Fibroblast of skin of abdomen (primary cell): ENCODE results near the gene RNF8.
"Not testable (repeated sequence)": the region's sequence is repeated elsewhere in the genome, so short reads cannot be mapped to it uniquely, and the experiment has no call there.

Experiments used
- DNase-seq: peaks from one replicate; pipeline ENCODE4 v3.0.0-alpha.2; 2013

RNF8 gene

GRCh38 chr6:37321516-37322415 is 32.0 kb upstream of the RNF8 start:
- DNase-seq = no peak

DNA sequence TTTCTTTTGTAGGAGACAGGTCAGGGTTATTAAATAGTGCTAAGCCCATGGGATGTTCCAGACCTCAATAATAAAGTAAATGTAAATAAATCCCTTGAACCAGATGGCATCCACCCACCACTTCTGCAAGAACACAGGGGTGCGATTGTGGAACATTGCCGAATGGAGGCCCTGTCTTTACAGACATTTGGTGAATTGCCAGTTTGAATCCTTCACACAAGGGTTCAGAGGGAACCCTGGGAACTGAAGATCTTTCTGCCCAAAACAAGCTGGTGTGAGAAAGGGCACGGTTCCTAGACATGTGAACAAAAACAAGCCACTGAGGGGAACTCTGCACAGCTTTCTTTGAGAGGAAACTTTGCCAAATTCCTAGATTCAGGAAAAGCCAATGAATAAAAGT is 30.2 kb upstream of the RNF8 start:
- no peak for DNase-seq

DNA sequence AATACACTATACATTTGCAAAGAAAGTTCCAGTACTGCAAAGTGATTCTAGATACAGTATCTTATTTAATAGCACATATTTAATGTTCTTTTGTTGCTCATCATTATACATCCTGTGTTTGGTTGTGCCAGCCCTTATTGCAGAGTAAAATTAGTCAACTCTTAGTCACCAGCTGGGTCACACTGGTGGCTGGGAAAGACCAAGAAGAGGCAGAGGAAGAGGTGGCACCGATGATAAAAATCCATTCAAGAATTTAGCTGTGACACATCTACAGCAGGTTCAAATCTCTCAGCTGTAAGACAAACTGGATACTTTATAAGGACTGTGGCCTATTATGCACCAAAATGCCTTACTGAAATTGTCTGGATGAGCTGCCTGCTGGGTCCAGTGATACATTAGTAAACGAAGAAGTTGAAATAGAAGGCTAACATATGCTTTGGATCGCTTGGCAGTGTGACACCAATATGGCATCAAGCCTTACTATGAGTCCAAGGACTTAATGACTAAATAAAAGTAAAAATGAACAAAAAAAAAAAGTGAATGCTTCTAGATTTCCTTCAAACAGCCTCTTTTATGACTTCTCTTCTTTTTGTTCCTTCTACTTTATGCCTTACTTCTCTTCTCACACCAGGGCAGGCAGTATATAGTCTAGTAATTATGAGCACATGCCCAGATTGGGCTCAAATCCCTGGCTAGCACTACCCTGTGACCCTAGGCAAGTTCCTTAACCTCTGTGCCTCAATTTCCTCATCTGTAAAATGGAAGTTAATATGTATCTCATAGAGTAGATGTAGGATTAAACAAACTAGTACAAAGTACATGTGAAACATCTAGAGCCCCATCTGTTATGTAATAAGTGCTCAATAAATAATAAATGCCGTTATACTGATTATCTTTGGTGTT is 29.4 kb upstream of the RNF8 start:
- no peak for DNase-seq

- DNase-seq = not testable (repeated sequence)
Observed at GRCh38 chr6:37330345-37330744, 23.4 kb upstream of the RNF8 start.

- DNase-seq = no peak
Observed at GRCh38 chr6:37331047-37331446, 22.7 kb upstream of the RNF8 start.

DNA sequence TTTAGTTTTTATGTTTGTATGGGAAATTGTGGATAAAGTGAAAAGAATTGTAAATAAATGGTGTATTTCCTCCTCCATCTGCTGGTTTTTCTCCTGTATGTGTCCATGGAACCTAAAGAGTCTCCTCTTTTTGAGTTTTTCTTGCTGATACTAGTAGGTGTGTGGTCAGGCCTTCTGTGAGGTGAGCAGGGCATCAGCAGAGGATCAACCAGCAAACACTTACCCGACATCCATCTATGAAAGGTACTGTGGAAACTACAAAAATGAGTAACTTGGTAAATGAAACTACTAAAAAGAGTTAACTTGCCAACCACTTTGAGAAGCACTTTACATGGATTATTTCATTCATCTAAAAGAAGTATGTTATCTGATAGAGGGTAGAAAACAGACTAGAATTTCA is 20.9 kb upstream of the RNF8 start:
- no peak for DNase-seq

GRCh38 chr6:37334047-37334446 is 19.7 kb upstream of the RNF8 start:
- no peak for DNase-seq

- DNase-seq = not testable (repeated sequence)
Observed at GRCh38 chr6:37338317-37338716, 15.5 kb upstream of the RNF8 start.

DNA sequence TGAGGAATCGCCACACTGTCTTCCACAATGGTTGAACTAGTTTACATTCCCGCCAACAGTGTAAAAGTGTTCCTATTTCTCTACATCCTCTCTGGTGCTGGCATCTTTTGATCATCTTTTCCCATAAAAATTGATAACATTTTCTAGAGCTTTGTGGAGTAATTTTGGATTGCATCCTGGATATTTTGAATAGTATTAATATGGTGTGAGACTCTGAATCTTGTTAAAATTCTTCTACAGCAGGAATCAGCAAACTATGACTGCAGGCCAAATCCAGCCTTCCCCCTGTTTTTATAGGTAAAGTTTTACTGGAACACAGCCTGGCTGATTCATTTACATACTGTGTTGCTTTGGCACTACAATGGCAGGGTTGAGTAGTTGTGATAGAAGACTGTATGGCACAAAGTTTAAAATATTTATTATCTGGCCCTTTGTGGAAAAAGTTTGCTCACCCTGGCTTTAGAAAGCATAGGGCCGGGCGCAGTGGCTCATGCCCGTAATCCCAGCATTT is 15.0 kb upstream of the RNF8 start:
- no peak for DNase-seq

DNA sequence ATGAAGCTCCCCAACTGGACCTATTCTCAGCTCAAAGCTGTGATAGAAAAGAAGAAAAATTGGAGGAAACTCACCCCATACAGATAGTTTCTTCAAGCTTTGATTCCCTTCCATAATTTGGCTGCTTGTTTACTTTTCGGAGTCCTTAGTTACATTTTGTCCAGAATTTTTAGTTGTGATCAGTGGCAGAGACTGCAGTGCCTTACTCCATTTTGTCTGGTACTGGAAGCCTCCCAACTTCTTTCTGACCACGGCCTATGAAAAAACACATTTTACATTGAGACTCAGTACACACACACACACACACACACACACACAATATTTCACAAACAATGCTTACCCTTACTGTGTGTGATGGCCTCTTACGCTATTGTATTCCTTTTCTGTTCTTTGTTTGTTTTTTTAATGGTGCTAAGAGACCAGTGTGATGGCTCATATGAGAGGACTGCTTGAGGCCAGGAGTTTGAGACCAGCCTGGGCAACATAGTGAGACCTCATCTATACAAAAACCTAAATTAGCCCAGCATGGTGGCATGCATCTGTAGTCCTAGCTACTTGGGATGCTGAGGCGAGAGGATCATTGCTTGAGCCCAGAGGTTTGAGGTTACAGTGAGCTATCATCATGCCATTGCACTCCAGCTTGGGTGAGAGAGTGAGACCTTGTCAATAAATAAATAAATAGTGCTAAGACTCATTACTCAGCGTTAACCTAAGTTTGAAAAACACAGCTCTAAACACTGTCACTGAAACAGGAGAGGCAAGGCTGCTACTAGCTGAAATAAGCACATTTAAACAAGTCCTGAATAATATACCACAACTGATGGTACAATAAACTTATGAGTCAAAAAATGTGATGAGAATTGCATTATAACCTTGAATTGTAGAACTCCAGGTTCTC is 13.8 kb upstream of the RNF8 start:
- peak; percentile 4 for DNase-seq

DNA sequence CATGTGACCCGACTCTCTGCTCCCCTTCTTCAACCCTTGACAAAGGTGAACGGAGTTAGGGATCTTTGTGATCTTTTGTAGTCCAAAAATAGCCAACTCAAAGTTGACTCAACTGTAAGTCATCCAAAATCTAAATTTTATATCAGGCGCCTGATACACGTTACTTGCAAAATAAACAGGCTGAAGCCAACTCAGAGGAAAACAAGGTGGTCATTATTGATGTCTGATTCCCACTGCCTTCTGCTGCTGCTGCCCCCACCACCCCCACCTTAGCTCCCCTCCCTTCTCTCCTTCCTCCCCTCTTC is 13.2 kb upstream of the RNF8 start:
- no peak for DNase-seq

- DNase-seq = no peak
Observed at GRCh38 chr6:37343248-37343647, 10.5 kb upstream of the RNF8 start.

DNA sequence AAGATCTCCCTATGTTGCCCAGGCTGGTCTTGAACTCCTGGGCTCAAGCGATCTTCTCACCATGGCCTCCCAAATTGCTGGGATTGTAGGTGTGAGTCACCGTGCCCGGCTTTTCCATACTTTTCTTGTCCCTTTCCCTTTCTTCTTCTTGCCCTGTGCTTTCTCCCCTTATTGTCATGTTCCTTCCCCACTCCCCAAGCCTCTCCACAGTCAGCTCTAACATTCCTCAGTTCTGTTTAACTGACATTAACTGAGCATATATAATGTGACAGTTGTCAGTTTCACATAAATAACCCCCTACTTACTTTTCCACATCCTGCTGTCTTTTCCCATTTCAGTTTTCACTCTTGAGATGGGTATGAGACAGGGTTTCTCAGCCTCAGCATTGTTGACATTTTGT is 9.5 kb upstream of the RNF8 start:
- DNase-seq = no peak

DNA sequence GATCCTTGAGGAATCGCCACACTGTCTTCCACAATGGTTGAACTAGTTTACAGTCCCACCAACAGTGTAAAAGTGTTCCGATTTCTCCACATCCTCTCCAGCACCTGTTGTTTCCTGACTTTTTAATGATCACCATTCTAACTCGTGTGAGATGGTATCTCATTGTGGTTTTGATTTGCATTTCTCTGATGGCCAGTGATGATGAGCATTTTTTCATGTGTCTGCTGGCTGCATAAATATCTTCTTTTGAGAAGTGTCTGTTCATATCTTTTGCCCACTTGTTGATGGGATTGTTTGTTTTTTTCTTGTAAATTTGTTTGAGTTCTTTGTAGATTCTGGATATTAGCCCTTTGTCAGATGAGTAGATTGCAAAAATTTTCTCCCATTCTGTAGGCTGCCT is 8.0 kb upstream of the RNF8 start:
- not testable (repeated sequence) for DNase-seq

GRCh38 chr6:37347177-37347576 is 6.6 kb upstream of the RNF8 start:
- no peak for DNase-seq

DNA sequence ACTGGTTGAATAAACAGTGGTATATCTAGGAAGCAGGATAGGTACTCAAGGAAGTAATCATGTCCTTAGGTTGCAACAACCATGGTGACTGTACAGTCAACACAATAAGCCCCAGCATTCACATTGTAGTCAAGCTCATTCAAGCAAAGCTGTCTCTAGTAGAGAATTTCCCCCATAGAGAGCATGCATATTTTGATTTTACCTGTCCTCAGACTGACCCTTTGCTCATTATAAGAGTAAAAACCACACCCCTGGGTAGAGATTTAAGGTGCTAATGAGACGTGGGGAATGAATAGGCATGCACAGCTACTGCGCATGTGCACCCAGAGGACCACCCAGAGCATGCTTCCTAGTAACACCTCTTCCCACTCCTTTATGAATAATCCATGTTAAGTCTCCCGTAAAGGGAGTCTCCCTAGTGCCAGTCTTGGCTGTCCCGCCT is 6.1 kb upstream of the RNF8 start:
- no peak for DNase-seq

DNA sequence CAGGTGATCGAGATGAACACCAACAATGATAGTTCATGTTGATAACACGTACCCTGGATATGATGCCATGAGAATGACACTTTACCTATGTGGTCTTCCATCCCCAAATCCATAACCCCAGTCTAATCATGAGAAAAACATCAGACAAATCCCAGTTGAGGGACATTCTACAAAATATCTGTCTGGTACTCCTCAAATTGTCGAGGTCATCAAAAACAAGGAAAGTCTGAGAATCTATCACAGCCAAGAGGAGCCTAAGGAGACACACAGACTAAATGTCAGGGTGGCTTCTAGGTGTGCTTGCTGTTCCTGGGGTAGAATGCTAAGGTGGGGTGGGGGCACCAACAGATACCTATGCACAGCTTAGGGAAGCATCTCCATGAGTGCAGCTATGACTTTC is 2.8 kb upstream of the RNF8 start:
- DNase-seq = no peak

- DNase-seq = no peak
Observed at GRCh38 chr6:37352384-37352783, 1.4 kb upstream of the RNF8 start.

DNA sequence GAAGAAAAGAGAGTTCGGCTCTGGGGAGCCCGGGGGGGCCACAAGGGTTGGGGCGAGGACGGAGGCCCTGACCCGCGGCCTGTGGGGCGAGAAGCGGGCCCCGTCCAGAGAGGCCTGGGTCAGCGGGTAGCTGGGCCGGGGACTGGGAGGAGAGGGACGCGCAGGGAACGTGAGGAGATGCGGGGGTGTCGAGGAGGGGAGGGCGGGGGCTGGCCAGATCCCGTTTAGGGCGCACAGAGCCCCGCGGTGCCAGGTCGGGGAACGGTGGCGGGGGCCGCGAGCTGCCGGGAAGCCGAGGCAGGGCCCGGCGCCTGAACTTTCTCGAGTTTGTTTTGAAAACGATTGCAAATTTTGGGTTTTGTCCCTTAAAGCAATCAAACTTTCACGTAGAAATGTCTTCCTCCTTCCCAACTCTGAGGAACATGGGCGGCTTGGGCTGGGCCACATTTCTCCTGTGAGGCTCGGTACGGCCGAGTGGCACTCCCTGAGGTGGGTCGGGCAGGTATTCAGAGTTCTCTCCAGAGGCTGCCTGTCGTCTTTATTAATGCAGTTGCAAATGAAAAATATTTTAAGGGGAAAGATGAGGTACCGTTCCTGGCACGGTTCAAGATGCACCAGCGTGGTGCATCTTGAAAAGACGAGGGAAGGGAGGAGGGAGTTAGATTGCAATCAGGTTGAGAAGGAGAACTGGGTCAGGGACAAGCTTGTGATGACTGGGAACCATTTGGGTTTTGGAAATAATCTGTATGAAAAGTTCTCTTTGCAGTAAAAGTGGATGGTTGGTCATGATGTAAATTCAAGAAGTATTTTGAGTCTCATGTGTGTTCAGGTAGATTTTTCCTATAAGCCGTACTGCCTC is 972 bp downstream of the RNF8 start:
- peak; percentile 9 for DNase-seq

GRCh38 chr6:37357288-37357687 is 3.5 kb downstream of the RNF8 start:
- DNase-seq = no peak

GRCh38 chr6:37357860-37358259 is 4.1 kb downstream of the RNF8 start:
- DNase-seq = no peak

GRCh38 chr6:37359039-37359438 is 5.3 kb downstream of the RNF8 start:
- no peak for DNase-seq
